HG03045 (cell line): Measurements from ENCODE around the gene SLX4IP.

Experiments
- ATAC-seq: cut with Tn5 transposase; IDR thresholded peaks from one replicate; pipeline ENCODE4 v1.9.1; 2021; ENCODE audit warnings: mild to moderate bottlenecking, moderate library complexity; ENCODE audit not compliant: unreplicated experiment

Gene SLX4IP

GRCh38 chr20:10625641-10626040 is 190.5 kb downstream of the SLX4IP start:
- no peak for ATAC-seq

GRCh38 chr20:10626896-10627295 is 191.8 kb downstream of the SLX4IP start:
- ATAC-seq: no peak

GRCh38 chr20:10629946-10630650 is 195.0 kb downstream of the SLX4IP start:
- ATAC-seq: no peak

- no peak for ATAC-seq
These were observed 196.0 kb downstream of the SLX4IP start for GRCh38 chr20:10631126-10631525.

- ATAC-seq: no peak
These were observed 197.8 kb downstream of the SLX4IP start for GRCh38 chr20:10632721-10633509.

- ATAC-seq: no peak
These were observed 198.6 kb downstream of the SLX4IP start for GRCh38 chr20:10633718-10634117.

DNA sequence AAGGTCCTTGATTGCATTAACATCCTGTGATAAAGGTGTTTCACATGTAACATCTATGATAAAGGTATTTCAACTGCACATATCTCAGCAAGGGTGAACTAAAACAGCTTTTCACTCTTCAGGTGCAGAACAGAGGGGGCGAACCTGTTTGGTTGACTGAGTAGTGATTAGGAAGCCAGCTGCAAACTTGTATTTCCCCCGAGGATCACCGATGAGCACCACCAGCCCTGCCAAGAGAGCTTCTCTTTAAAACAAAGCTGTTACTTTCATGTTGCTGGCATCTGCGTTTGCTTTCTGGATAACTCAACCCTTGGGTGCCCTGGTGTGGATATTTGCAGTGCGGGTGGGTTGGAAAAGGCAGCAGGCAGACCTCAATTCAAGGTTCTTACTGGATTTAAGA is 199.1 kb downstream of the SLX4IP start:
- no peak for ATAC-seq

GRCh38 chr20:10634683-10635411 is 199.7 kb downstream of the SLX4IP start:
- no peak for ATAC-seq

- ATAC-seq: no peak
These were observed 200.5 kb downstream of the SLX4IP start for GRCh38 chr20:10635476-10636208.

DNA sequence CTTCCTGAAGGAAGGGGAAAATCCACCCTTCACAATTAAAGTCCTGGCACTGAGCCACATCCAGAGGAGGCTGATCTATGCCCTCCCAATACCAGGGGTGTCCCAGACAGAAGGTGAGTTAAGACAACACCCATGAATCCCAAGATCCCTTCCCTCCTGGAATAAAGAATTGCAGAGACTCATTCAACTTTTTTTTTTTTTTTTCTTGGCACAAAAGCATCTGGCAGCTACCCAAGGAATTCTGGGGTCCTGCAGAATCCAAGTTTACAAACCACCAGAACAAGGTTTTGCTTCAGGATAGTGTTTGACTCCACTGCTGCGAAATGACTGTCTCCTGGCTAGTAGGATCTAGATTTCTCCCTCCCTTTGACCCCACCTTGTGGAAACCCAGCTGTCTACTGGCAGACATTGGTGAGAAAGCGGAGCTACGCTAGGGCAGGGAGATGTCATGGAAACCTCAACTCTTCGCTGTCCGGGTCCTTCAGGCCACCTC is 201.3 kb downstream of the SLX4IP start:
- no peak for ATAC-seq

DNA sequence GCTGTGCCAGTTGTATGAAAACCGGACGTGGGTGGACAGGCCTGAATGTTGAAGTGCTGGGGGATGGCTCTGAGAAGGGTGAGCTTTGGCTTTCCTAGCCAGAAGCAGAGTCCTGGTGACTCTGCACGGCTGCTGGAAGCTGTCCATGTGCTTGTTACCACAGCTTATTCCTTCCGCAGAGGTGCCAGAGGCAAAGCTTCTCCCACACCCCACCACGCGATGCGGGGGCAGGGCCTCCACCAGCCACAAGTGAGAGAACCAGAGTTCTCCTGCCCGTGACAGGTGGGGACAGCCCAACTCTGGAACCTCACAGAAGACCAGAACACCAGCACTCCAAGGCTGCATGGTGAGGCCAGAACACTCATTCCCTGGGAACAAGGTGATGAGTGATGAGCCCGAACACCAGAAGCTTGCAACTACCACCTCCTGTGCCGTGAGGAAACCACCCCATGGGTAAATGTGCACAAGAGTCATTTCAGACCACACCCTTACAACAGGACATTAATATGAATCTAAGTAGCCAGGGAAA is 202.0 kb downstream of the SLX4IP start:
- no peak for ATAC-seq

GRCh38 chr20:10637563-10637962 is 202.5 kb downstream of the SLX4IP start:
- no peak for ATAC-seq

GRCh38 chr20:10639077-10639736 is 204.1 kb downstream of the SLX4IP start:
- ATAC-seq: no peak

DNA sequence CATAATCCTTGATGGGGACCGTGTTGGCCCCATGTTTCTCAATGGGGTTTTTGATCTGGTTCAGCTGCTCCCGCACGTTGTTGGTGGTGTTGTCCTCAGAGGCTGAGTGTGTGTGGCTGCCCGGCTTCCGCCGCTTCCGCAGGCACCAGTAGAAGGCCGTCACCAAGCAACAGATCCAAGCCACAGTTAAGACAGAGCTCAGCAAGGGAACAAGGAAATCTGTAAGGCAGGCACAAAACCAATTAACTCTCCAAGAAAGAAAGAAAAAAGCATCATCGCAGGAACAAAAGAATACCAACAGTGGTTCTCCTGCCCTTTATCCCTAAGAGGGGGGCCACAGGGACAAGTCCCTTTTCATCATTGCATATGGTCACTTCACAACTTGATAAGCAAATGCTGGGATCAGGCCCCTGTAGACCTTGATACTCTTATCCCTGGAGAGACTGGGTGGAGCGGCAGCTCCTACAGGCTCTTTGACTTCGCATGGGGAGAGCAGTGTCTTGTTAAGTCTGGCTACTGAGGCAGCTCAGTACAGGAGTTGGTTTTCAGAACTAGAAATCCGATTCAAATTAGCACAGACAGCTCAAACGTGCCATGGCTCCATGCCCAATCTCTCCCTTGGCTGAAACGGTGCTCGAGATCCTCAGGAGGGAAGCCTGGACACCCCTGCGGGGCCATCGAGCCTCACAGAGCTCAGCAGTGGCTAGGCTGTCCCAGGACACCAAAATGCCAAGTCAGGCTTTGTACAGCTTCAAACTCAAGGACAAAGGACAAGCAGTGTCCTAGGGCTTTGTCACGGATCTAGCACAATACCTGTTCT is 204.8 kb downstream of the SLX4IP start:
- no peak for ATAC-seq

- no peak for ATAC-seq
These were observed 205.8 kb downstream of the SLX4IP start for GRCh38 chr20:10640897-10641296.

GRCh38 chr20:10641467-10641866 is 206.4 kb downstream of the SLX4IP start:
- ATAC-seq: no peak

GRCh38 chr20:10641893-10642292 is 206.8 kb downstream of the SLX4IP start:
- ATAC-seq: no peak

GRCh38 chr20:10642856-10643559 is 207.9 kb downstream of the SLX4IP start:
- ATAC-seq: no peak

- no peak for ATAC-seq
These were observed 208.4 kb downstream of the SLX4IP start for GRCh38 chr20:10643560-10643873.
